Gastroesophageal sphincter (tissue), 4 donors: ENCODE data around the gene AURKAIP1. TPM values are rescaled to one million over a fixed set of nuclear protein-coding genes. Genes with fewer than 3 reads are reported as not detected.

Experiments
- ATAC-seq: fragments of 150-250 bp; one replicate; pipeline ENCODE4 v1.9.1; 2016; ENCODE audit warnings: mild to moderate bottlenecking, moderate library complexity
- H3K27ac ChIP-seq, 4 donors: fragments of 200-600 bp; sonication (generic) in 3 of 4; 1 replicate in 3 of 4; 2 replicates in 1 of 4; pipeline ENCODE4 v1.5.1; 2016 to 2019
- H3K27me3 ChIP-seq: fragments of 200-600 bp; sonication (generic); one replicate; pipeline ENCODE4 v1.5.1; 2019
- H3K36me3 ChIP-seq, 2 donors: fragments of 200-600 bp; sonication (generic); one replicate each; pipeline ENCODE4 v1.5.1; 2019; ENCODE audit warnings: control low read depth in 1 of 2
- H3K4me1 ChIP-seq, 3 donors: fragments of 200-600 bp; sonication (generic); 1 replicate in 2 of 3; 2 replicates in 1 of 3; pipeline ENCODE4 v1.5.1; 2016 to 2019; ENCODE audit warnings: control low read depth in 2 of 3
- H3K4me3 ChIP-seq, 2 donors: fragments of 200-600 bp; sonication (generic); one replicate each; pipeline ENCODE4 v1.5.1; 2019; ENCODE audit warnings: mild to moderate bottlenecking in 1 of 2, moderate library complexity in 1 of 2
- H3K9me3 ChIP-seq, 3 donors: fragments of 200-600 bp; sonication (generic); one replicate each; pipeline ENCODE4 v1.5.1; 2017 to 2019; ENCODE audit warnings: control low read depth in 2 of 3
- EP300 ChIP-seq: sonication (generic); formaldehyde crosslinking; IDR thresholded peaks from one replicate; pipeline ENCODE4 v1.6.1; 2017; ENCODE audit warnings: antibody characterized with exemption, mild to moderate bottlenecking
- POLR2A ChIP-seq, 2 donors: fragments of 450-650 bp; IDR thresholded peaks; one replicate each; pipeline ENCODE4 v1.6.1; 2017; ENCODE audit warnings: antibody characterized with exemption in 2 of 2, mild to moderate bottlenecking in 2 of 2, moderate library complexity in 1 of 2
- POLR2AphosphoS5 ChIP-seq: sonication (generic); formaldehyde crosslinking; IDR thresholded peaks from one replicate; pipeline ENCODE4 v1.6.1; 2017; ENCODE audit warnings: antibody characterized with exemption
- WGBS, 2 donors: methylation state at CpG; one replicate each; pipeline ENCODE4 v1.1.5; 2018; ENCODE audit warnings: low coverage in 1 of 2; 5-methylcytosine and 5-hydroxymethylcytosine counted together
- total RNA-seq, 4 donors: library from RNA; depleted of rRNA; stranded (reverse); fragments of >200 nt; gene quantifications; one replicate each; pipeline ENCODE4 v1.1.0, GENCODE V29; 2016
- TF ChIP-seq, protein P1 (sequence below), 4 experiments: fragments of 200-600 bp in 2 of 4; fragments of 450-650 bp in 2 of 4; sonication (generic) in 1 of 4; IDR thresholded peaks; one replicate each; pipeline ENCODE4 v1.5.1; 2017 to 2019; ENCODE audit warnings: antibody characterized with exemption in 4 of 4, mild to moderate bottlenecking in 2 of 4, moderate library complexity in 2 of 4

The AURKAIP1 gene
- total RNA-seq, 4 donors from 2014 or later: 103 to 138 (median 108) TPM

DNA sequence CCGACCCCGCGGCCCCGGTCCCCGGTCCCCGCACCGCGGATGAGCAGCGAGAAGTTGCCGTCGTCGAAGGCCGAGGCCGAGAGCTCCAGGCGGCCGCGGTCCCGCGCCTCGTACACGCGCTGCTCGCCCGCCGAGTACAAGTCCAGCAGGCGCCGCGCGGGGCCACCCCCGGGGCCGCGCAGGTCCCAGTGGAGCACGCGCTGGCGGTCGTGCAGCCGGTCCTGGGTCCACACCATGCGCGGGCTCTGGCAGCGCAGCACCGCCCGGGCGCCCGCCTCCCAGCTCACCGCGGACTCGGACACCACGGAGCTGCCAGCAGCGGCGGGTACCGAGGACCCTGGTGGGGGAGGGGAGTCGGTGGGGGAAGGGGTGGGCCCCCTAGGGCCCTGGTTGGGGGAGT lies 19.6 kb downstream of the AURKAIP1 start:
- peaks cover 0 to 90% (median 36%) of the 10 kb centered on the region in 3 donors for H3K4me1 ChIP-seq
- WGBS, 2 donors: no CpG with 5 or more reads among the region's 52 CpGs

DNA sequence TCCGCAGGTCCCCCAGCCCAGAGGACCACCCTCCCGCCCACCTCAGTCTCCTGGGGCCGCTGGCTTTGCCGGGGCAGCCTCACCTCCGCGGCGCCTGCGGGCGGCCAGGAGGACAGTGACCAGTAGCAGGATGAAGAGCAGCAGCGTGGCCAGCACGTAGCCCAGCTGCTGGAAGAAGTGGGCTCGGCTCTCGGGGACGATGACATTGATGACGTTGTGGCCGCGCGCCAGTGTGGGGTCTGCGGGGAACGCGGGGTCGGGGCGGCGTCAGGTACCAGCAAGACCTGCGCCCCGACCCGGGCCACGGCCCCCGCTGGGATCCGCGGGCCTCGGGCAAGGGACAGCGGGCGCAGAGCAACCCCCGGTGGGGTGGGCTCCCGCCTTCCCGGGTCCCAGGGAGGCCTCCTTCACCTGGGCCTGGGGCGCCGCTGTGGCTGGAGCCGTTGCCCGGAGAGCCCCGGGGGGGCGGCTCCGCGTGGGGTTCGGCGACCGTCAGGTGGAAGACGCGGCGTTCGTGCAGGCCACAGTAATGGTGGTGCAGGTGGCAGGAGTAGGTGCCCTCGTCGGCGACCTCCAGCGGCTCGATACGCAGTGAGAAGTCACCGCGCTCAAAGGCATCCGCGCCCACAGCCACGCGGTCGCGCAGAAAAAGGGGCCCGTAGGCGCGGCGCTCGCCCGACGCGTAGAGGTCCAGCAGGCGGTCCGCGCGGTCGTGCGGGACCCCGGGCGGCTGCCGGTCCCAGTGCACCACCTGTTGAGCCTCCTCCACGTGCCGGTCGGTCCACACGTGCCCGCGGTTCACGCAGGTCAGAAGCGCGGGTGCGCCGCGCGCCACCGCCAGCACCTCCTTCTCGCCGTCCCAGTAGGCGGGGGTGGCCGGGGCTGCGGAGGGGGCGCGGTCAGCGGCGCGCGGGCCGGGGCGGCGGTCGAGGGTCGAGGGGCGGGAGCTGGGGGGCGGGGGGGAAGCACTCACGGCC lies 20.4 kb downstream of the AURKAIP1 start:
- H3K27ac ChIP-seq: peak overlapping the region in 3 of 4 donors; percentile 87 to 92 (median 89)
- peaks cover 0 to 18% of the 10 kb centered on the region in 2 donors for H3K36me3 ChIP-seq
- peaks cover 68% of the 10 kb centered on the region for H3K27me3 ChIP-seq
- TF ChIP-seq, protein P1, sequence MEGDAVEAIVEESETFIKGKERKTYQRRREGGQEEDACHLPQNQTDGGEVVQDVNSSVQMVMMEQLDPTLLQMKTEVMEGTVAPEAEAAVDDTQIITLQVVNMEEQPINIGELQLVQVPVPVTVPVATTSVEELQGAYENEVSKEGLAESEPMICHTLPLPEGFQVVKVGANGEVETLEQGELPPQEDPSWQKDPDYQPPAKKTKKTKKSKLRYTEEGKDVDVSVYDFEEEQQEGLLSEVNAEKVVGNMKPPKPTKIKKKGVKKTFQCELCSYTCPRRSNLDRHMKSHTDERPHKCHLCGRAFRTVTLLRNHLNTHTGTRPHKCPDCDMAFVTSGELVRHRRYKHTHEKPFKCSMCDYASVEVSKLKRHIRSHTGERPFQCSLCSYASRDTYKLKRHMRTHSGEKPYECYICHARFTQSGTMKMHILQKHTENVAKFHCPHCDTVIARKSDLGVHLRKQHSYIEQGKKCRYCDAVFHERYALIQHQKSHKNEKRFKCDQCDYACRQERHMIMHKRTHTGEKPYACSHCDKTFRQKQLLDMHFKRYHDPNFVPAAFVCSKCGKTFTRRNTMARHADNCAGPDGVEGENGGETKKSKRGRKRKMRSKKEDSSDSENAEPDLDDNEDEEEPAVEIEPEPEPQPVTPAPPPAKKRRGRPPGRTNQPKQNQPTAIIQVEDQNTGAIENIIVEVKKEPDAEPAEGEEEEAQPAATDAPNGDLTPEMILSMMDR (IDR thresholded peaks at IDR 0.05): no peak
- TF ChIP-seq POLR2A (IDR thresholded peaks at IDR 0.05) (no peak), EP300 (no peak), POLR2AphosphoS5 (no peak)
- no peaks in the 10 kb centered on the region for H3K9me3 ChIP-seq
- H3K4me3 ChIP-seq: peak overlapping the region in 1 of 2 donors; percentile 63
- peaks cover 0 to 82% (median 36%) of the 10 kb centered on the region in 3 donors for H3K4me1 ChIP-seq
- no peak for ATAC-seq
- no CpG with 5 or more reads among the region's 116 CpGs for WGBS, 2 donors

More for the DNA sequence above, 19.6 kb downstream of the AURKAIP1 start:
- TF ChIP-seq POLR2A (IDR thresholded peaks at IDR 0.05) (no peak), EP300 (no peak), POLR2AphosphoS5 (no peak)
- TF ChIP-seq, protein P1 (IDR thresholded peaks at IDR 0.05): no peak
- H3K27ac ChIP-seq: peak overlapping the region in 3 of 4 donors; percentile 87 to 92 (median 89)
- H3K9me3 ChIP-seq: no peaks in the 10 kb centered on the region
- H3K4me3 ChIP-seq: peak overlapping the region in 1 of 2 donors; percentile 63
- H3K27me3 ChIP-seq: peaks cover 68% of the 10 kb centered on the region
- ATAC-seq: no peak
- H3K36me3 ChIP-seq: peaks cover 0 to 18% of the 10 kb centered on the region in 2 donors

DNA sequence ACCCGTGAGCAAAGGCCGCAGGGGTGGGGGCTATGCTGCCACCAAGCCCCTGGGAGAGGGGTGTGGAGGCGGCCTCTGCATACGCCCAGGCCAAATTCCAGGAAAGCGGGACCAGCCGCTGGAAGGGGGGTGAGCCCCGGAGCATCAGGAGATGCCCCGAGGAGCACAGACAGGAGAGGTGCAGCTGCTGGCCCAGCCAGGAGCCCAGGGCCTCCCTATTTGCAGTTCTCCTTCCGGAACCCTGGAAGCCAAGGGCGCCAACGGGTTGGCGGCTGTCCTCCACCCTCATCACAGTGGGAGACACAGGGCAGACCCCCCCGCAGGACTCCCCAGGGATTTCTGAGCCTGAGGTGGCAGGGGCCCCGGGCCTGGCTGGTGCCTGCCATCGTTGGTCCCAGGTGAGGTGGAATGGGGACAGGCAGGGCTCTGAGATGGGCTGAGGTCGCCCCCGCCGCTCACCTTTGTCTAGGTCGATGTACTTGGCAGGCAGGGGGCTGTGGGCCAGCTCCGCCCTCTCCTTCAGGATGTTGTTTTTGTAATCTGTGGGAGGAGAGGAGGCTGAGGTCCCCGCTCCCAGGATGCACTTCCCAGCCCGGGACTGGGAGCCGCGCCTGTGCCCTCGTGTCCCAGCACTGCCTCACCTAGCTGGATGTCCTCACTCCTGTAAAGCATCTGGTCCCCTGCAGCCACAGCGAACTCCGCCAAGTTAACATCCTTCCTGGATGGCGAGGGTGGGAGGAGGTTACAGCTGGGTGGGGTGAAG lies 21.4 kb downstream of the AURKAIP1 start:
- H3K27me3 ChIP-seq: peaks cover 58% of the 10 kb centered on the region
- H3K9me3 ChIP-seq: no peaks in the 10 kb centered on the region
- TF ChIP-seq POLR2A (IDR thresholded peaks at IDR 0.05): no peak
- TF ChIP-seq, protein P1 (IDR thresholded peaks at IDR 0.05): no peak
- no peak for TF ChIP-seq EP300
- no peak for TF ChIP-seq POLR2AphosphoS5
- 61% methylated on average over 4 of the region's 28 CpGs; no CpG with 5 or more reads in 1 of the 2 donors for WGBS, 2 donors
- ATAC-seq: no peak
- peaks cover 0 to 73% (median 36%) of the 10 kb centered on the region in 3 donors for H3K4me1 ChIP-seq
- H3K4me3 ChIP-seq: no peak overlapping the region
- H3K27ac ChIP-seq: peak overlapping the region in 3 of 4 donors; percentile 72 to 87 (median 79)
- H3K36me3 ChIP-seq: peaks cover 0 to 18% of the 10 kb centered on the region in 2 donors

DNA sequence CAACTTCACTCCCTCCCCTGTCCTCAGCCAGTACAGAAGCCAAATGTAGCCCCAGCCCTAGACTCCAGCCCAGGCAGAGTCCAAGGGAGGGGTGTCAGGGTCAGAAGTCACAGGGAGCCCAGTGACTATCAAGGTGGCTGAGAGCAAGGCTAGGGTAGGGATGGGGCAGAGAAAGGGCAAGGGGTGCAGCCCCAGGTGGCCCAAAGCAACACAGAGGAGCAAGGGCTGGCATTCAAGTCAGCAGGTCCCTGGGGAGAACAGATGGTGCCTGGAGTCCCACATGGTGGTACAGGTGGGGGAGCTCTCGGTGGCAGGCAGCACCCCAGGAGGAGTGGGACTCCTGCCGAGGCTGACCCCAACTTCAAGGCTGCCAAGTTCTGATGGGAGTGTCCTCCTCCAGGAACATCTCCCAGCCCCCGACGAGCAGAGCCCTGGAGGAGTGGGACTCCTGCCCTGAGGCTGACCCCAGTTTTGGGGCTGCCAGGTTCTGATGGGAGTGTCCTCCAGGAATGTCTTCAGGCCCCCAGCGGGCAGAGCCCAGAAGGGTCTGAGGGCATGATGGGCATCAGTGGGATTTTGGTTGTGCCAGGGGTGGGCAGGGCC lies 22.1 kb downstream of the AURKAIP1 start:
- no peaks in the 10 kb centered on the region for H3K9me3 ChIP-seq
- H3K36me3 ChIP-seq: peaks cover 0 to 18% of the 10 kb centered on the region in 2 donors
- TF ChIP-seq EP300 (no peak), POLR2A (IDR thresholded peaks at IDR 0.05) (no peak), POLR2AphosphoS5 (no peak)
- no peak overlapping the region for H3K4me3 ChIP-seq
- WGBS, 2 donors: 10% methylated on average over 2 of the region's 5 CpGs; no CpG with 5 or more reads in 1 of the 2 donors
- peak overlapping the region in 3 of 4 donors; percentile 72 to 87 (median 79) for H3K27ac ChIP-seq
- peaks cover 0 to 73% (median 36%) of the 10 kb centered on the region in 3 donors for H3K4me1 ChIP-seq
- H3K27me3 ChIP-seq: peaks cover 51% of the 10 kb centered on the region
- ATAC-seq: no peak
